ENCODE data around the gene RETSAT.
"Not testable (repeated sequence)": the region's sequence is repeated elsewhere in the genome, so short reads cannot be mapped to it uniquely, and the experiment has no call there.

RETSAT gene

DNA sequence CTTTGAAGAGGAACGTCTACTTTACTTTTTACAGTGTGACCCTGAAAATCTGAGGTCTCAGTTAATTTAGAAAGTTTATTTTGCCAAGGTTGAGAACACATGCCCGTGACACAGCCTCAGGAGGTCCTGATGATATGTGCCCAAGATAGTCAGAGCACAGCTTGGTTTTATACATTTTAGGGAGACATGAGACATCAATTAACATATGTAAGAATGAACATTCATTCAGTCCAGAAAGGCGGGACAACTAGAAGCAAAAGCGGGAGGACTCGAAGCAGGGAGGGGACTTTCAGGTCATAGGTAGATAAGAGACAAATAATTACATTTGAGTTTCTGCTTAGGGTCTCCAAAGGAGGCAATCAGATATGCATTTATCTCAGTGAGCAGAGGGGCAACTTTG, 23.9 kb upstream of the RETSAT start:
- DNase-seq (ENCODE audit: low spot score): no peak

DNA sequence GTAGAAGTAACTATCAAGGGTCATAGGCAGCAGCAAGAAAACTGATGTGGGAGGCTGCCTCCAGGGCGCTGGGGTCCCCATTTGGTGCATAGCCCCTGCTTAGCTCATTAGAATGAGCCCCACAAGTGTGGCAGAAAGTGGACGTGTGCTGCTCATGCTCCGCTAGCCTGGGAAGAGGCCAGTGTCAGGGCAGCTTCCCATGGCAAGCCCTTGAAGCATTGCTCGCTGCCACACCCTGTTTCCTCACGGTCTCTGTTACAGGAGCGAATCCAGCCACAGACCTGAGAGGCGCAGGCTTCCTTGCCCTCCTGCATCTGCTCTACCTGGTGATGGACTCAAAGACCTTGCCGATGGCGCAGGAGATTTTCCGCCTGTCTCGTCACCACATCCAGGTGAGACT, 22.8 kb upstream of the RETSAT start:
- DNase-seq (ENCODE audit: low spot score): no peak

GRCh38 chr2:85376291-85377065, 22.1 kb upstream of the RETSAT start:
- no peak for DNase-seq (ENCODE audit: low spot score)

GRCh38 chr2:85371045-85371444, 16.7 kb upstream of the RETSAT start:
- no peak for DNase-seq (ENCODE audit: low spot score)

DNA sequence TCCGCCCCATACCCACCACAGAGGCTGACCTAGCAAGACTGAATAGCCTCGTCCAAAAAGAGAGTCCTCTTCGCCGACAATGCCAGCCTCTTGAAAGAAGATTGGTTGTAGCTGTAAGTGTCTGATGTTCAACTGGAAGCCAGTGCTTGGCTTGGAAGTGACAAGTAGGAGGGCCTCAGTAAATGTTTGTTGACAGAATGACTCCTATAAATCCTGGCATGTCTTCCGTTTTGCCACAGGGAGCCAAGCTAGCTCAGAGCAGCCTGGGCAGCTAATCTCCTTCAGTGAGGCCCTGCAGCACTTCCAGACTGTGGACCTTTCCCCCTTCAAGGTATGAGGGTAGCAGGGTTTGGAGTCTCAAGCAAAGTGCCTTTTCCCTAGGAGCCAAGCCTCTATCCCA, 15.2 kb upstream of the RETSAT start:
- DNase-seq (ENCODE audit: low spot score): no peak

DNA sequence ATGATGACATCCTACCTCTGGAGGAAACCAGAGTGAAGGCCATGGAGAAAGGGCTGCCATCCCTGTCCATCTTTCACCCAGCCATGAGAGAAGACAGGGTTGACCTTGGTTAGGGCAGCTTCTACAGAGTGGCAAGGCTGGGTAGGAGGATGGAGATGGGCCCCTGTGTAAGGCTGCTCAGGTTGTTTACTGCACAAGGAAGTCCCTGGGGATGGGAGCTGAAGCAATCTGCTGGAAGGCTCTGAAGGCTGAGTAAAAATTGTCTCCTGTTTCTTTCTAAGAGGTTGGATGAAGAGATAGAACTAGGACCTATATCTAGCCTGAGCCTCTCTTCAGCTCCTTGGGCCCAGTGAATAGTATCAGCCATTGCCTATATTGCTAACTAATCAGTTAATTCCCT, 14.6 kb upstream of the RETSAT start:
- DNase-seq (ENCODE audit: low spot score): no peak

- no peak for DNase-seq (ENCODE audit: low spot score)
Observed at GRCh38 chr2:85367180-85367579, 12.9 kb upstream of the RETSAT start.

DNA sequence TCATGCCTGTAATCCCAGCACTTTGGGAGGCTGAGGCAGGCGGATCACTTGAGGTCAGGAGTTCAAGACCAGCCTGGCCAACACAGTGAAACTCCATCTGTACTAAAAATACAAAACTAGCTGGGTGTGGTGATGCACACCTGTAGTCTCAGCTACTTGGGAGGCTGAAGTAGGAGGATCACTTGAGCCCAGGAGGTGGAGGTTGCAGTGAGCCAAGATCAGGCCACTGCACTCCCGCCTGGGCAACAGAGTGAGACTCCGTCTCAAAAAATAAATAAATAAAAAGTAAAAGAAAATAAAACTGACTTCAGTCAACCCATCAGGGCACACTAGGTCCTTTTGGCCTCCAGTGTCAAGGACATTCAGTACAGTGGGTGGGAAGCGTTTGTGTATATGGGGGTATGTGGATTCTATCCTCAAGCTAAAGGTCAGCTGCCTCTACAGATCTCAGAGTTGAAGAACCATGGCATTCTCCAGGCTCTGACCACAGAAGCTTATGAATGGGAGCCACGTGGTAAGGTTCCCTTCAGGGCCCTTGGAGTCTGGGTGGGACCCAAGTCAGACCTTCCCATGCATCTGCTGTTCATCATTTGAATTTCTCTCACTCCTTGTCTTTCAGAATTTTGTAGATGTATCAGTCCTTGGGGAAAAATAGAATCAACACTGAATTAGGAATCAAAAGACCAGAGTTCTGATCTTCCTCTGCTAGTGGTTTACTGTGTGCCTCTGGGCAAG, 8.5 kb upstream of the RETSAT start:
- not testable (repeated sequence) for DNase-seq (ENCODE audit: low spot score)

DNA sequence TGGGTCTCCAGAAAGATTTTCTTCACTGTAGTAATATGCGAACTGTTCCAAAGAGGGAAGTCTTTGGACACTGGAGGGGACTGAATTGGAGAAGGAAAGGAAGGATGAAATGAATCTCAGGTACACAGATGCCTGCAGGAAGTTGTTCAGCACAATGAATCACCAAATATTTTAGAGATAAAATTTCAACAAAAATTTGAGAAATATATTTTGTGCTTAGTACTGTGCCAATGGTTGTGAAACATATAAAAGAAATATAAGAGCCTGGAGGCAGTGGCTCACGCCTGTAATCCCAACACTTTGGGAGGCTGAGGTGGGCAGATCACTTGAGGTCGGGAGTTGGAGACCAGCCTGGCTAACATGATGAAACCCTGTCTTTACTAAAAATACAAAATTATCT, 3.4 kb upstream of the RETSAT start:
- DNase-seq (ENCODE audit: low spot score): no peak

DNA sequence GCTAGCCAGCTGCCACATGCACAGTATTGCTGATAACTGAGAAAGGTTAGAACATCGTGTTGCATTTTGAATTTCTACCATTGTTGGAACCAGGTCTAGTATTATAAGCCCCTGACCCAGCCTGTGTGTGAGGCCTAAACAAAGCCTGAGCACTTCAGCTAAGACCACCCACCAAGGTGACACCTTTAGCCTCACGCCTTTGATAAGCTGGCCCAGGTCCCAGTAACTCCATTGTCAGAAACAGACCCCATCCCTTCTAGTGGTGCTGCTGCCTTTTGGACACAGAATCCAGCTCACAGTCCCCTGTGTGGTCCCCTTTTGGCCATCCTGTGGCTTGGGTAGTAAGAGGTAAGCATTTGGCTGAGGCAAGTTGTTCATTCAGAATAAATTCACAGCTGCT, 1.9 kb upstream of the RETSAT start:
- DNase-seq (ENCODE audit: low spot score): no peak

DNA sequence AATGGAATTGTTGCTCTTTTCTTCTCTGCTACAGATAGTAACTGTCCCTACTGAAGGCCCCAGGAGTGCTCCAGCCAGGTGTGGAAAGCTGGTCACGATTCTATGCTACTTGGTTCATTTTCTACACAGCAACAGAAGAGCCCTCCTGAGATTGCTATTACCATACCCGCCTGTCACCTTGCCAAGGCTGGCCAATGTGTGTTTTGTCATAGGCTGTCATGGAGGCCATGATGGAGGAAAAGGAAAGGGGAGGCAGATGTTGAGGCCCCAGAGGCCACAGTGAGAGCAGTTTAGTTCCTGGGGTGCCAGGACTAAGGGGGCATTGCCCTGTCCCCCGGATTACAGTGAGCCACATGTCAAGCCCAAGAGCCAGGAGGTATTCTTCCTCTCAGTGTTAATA, 1.2 kb upstream of the RETSAT start:
- peak; percentile 18 for DNase-seq (ENCODE audit: low spot score)

DNA sequence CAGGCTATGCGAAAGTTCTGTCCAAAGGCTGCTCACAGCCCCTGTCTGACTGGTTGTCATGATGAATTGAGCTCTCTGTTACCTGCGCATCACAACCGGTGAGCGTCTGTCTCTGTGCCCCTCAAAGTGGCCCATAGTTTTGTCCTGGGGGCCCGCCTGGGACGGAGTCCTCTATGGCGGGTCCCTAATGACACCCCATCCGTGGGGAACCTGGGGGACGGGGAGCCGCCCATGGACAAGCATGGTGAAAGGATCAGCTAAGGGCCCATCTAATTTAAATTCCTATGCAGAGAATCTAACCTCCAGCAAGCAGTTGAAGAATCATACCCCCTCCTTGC, 714 bp upstream of the RETSAT start:
- no peak for DNase-seq (ENCODE audit: low spot score)

DNA sequence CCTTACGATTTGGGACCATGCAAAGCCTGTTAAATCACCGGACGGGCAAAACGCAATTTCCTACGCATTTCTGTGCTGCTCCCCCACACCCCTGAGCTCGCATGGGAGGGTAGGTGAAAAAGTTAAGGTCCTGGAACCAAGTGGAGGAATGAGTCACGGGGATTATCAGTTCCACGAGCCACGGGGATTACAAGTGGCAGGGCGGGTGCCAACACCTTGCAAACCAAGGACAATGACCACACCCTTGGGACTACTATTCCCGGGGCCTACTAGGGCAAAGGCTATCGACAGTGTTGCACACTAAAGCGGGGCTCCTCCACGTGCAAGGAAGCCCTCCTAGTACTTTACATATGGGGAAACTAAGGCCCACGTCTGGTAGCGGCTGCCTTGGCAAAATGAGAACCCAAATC, 447 bp downstream of the RETSAT start:
- peak; percentile 40 for DNase-seq (ENCODE audit: low spot score)

GRCh38 chr2:85347599-85347998, 6.7 kb downstream of the RETSAT start:
- no peak for DNase-seq (ENCODE audit: low spot score)

DNA sequence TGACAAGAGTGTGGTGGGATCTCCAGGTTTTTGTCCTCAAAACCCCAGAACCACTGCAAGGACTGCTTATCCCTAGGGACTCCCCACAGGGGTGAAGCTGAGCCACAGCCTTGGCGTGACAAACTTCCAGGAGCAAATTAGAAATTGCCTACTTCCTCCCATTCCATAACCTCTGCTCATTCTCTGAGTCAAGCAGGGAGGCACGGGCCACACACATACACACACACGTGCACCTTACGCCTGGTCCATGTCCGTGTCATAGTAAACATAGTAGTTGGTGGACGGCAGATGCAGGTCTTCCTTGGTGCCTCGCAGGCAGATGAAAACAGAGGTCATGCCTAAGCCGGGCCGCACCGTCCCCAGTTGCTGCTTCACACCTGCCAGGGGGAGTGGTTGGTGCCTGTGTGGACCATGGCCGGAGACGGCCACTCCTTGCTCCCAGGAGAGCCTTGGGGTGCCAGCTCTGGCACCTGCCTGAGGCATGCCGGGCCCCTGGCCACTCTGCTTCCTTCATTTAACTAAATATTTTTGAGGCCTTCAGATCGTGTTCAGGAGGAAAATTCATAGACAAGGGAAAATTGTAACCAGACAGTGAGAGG, 9.9 kb downstream of the RETSAT start:
- DNase-seq (ENCODE audit: low spot score): no peak

DNA sequence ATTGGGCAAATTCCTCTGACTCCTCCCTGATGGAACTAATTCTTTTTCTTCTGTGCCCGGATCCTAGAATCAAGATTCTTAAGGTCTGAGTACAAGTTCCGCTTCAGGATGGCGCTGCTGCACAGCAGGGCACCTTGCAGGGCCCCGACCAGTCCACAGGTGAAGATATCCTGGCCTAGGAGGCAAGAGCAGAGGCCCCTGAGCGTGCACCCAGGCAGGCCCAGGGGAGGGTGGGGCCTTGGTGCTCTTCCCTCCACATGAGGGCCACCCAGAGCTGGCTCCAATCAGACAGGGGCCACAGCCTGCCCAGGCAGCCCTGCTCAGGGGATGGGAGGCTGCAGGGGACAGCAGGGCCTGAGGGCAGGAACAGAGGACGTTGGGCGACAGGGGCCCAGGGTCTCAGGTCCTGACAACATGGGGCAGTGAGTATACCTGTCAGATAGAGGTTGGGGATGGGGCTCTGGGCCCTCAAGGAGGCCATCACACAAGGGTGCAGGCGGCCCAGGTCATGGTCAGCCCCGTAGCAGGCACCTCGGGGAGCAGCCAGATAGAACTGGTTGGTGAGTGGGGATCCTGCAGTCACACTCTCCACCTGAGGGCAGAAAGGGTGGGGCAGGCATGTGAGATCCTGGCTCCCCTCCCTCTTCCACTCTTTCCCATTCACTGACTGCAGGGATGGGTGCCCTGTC, 11.0 kb downstream of the RETSAT start:
- DNase-seq (ENCODE audit: low spot score): not testable (repeated sequence)

DNA sequence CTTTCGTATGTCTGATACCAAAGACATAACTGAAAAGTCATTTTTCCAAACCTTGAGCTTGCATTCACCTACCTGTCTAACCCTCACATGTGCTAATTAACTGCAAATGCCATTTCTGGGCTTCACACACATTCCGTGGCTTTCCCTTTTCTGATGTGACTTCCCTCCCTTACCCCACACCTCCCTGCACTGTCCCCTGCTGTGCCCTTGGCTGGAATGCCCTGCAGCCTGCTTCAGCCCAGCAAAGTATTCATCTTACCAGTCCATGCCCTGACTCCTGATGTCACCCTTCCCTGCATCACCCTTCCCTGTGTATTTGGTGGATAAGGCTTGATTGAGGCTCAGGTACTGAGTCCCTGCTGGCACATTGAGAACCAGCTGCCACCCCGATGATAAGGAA, 12.2 kb downstream of the RETSAT start:
- no peak for DNase-seq (ENCODE audit: low spot score)

GRCh38 chr2:85341269-85342029, 12.9 kb downstream of the RETSAT start:
- no peak for DNase-seq (ENCODE audit: low spot score)

DNA sequence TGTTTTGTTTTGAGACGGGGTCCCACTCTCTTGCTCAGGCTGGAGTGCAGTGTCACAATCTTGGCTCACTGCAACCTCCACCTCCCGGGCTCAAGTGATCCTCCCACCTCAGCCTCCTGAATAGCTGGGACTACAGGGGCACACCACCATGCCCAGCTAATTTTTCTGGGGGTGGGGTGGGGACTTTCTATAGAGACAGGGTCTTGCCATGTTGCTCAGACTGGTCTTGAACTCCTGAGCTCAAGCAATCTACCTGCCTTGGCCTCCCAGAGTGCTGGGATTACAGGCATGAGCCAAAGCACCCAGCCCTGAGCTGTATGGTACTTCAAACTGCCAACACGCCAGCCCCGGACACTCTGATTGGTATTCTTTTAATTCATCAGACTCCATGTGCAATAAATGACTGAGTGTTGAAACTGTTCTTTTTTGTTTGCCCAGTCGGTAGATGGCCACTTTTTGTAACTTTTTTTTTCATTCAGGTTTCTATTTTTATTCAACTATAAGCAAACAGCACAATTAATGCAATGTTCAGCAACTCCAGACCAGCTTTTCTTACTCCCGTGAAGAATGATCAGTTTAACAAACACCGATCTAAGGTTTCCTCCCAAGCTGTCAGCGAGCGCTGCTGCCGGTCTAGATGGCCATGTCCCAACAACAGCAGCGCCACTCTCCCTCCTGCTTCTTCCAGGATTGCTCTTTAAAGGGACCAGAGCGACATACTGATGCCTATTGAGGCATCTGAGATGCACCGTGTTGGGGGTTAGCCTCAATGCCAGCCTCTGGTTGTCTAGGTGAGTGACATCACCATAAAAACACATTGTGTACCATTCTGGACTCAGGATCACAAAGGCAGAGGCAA, 14.1 kb downstream of the RETSAT start:
- DNase-seq (ENCODE audit: low spot score): no peak

- DNase-seq (ENCODE audit: low spot score): no peak
Observed at GRCh38 chr2:85334928-85335327, 19.4 kb downstream of the RETSAT start.

GRCh38 chr2:85333877-85334276, 20.5 kb downstream of the RETSAT start:
- DNase-seq (ENCODE audit: low spot score): not testable (repeated sequence)

All from kidney tubule cell (primary cell).